ENCODE measurements around the gene PRSS38.

- TF ChIP-seq CTCF (IDR thresholded peaks at IDR 0.05; ENCODE audit: low read depth, low read length): no peak
- no peak for TF ChIP-seq EZH2phosphoT487 (IDR thresholded peaks at IDR 0.05; ENCODE audit: low read depth)
Observed at GRCh38 chr1:227782226-227782625, 33.2 kb upstream of the PRSS38 start.

Measured in OCI-LY3 (cell line).